ENCODE data around the gene TMUB1.

DNA sequence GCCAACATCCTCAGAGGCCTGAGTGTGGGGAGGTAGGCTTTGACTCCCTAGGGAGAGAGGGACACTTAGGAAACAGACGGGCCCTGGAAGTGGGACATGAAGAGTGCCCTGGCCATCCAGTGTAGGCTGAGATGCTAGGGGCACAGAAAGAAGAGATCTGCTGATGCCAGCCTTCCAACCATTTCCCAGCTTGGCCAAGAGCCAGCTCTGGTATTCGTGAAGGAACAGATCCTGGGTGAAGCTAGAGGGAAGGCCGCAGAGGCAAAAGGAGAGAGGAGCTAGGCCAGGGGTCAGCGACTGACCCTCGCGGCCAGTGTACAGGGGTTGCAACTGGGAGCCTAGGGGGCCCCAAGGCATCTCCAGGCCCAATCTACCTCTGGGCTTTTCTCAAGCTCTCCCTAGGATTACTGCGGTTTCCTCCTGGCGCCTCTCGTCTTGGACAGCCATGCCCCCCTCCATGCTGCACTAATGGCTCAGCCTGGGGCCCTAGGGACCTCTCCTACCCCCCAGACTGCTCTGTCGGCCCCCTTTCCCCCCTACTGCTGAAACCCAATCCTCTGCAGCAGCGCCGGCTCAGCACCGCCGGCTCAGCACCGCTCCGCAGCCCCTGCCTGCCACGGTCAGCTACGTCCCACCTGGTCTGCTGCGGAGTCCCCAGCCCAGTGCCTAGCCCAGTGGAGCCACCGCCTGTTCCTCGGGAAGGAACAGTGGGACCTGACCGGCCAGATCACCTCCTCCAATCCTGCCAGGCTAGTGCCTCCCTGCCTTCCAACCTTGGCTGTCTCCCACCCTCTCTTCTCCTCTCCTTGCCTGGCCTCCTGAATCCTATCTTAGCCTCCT is 35.1 kb downstream of the TMUB1 start, which contains the start of gene ASIC3:
- TF ChIP-seq POLR2AphosphoS5 (IDR thresholded peaks at IDR 0.05; ENCODE audit: insufficient read depth in 1 of 2, low read depth in 1 of 2) (no peak), POLR2A (IDR thresholded peaks at IDR 0.05) (no peak)
- TF ChIP-seq, protein P1, sequence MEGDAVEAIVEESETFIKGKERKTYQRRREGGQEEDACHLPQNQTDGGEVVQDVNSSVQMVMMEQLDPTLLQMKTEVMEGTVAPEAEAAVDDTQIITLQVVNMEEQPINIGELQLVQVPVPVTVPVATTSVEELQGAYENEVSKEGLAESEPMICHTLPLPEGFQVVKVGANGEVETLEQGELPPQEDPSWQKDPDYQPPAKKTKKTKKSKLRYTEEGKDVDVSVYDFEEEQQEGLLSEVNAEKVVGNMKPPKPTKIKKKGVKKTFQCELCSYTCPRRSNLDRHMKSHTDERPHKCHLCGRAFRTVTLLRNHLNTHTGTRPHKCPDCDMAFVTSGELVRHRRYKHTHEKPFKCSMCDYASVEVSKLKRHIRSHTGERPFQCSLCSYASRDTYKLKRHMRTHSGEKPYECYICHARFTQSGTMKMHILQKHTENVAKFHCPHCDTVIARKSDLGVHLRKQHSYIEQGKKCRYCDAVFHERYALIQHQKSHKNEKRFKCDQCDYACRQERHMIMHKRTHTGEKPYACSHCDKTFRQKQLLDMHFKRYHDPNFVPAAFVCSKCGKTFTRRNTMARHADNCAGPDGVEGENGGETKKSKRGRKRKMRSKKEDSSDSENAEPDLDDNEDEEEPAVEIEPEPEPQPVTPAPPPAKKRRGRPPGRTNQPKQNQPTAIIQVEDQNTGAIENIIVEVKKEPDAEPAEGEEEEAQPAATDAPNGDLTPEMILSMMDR (IDR thresholded peaks at IDR 0.05), result no peak
